Suppressor macrophage (primary cell): ENCODE data around the gene DPYSL4.

Experiments used
- DNase-seq, 4 experiments: peaks; one replicate each; pipeline ENCODE4 v3.0.0-alpha.2; 2020 to 2022
- total RNA-seq, 17 experiments: gene quantifications; one replicate each; lab custom pipeline; 2026; ENCODE audit warnings: mixed read lengths in 6 of 17, inconsistent platforms in 3 of 17; lab: John Stamatoyannopoulos, UW

The DPYSL4 gene
- total RNA-seq, result 0.04 to 2.1 (median 0.26) reads per million in 17 experiments

- DNase-seq, result peak in 2 of 4 experiments; percentile 47 to 63
These were observed at the start of gene DPYSL4 for GRCh38 chr10:132186488-132187429. TSS of gene DPYSL4 (plus strand) at chr10:132186948. CDS start at chr10:132187064, 116 bp downstream.

- no peak for DNase-seq
These were observed 49.4 kb upstream of the DPYSL4 start for GRCh38 chr10:132137111-132138072.

DNA sequence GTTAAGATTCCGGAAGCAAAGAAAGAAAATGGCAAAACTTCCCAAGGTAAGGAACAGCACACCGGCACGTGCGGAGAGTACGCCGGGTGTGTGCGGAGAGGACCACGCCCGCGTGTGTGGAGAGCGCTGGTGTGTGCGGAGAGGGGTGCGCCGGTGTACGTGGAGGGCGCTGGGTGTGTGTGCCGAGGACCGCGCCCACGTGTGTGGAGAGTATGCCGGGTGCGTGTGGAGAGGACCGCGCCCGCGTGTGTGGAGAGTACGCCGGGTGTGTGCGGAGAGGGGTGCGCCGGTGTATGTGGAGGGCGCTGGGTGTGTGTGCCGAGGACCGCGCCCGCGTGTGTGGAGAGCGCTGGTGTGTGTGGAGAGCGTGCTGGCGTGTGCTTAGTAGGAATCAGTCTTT lies 48.6 kb upstream of the DPYSL4 start:
- no peak for DNase-seq

GRCh38 chr10:132138596-132138995 lies 48.2 kb upstream of the DPYSL4 start:
- no peak for DNase-seq

DNA sequence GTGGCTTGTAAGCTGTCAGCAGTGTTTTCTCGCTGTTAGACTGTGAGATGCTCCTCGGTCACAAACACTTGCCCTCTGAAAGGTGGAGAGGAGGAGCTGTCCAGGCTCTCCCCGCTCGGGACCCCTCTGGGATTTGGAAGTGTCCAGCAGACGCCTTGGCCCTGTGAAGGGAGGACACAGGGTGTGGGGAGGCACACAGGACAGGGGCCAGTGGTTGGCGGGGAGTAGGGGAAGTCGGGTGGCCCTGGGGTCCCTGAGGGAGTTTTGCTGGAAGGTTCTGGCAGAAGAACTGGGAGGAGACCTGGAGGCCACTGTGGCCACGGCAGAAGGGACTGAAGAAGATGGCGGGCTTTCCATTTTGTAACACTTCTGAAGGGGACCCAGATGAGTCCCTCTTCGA lies 47.2 kb upstream of the DPYSL4 start:
- no peak for DNase-seq

DNA sequence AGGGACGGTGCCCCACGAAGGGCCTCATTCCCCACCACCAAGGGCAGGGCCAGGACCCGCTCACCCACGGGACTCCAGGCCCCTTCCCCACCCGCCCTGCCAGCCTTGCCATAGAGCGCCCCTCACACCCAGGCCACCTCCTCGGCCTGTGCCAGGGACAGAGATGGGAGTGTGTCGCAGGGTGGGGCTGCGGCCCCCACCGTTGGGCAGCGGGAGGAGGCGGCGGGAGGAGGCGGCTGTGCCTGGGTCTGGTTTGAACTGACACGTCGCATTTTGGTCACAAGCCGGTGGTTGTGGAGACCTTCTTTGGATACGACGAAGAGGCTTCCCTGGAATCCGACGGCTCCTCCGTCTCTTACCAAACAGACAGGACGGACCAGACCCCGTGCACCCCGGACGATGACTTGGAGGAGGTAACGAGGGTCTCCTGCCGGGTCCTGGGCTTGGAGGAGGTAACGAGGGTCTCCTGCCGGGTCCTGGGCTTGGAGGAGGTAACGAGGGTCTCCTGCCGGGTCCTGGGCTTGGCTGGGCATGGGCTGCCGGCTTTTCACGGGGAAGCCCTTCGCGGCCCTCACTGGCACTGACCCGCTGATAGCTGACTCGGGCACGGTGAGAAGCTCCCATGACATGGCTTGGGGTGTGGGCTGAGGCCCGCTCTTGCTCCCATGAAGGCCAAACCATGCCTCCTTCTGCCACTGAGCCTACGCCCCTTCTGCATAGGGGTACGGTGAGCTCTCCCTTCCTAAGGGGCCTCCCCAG lies 46.4 kb upstream of the DPYSL4 start:
- no peak for DNase-seq

DNA sequence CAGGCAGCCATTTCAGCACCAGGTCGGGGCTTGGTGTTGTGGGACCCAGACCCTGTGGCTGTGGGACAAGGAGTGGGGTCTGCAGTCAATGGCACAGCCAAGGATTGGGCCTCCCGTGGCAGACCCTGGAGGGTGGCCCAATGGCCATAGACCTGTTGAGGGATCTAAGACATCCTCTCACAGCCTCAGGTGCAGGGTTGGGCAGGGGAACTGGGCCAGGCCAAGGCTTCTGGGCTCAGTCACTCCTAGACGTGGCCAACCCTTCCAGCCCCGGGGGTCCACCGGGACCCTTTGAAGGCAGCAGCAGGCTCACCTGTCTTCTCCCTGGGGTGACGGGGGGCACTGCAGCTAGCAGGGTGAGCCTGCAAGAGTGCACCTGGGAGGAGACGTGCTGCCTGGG lies 45.7 kb upstream of the DPYSL4 start:
- DNase-seq, result no peak

- DNase-seq, result no peak
These were observed 45.0 kb upstream of the DPYSL4 start for GRCh38 chr10:132141526-132142395.

- peak; percentile 23 to 55 (median 33) for DNase-seq
These were observed 44.2 kb upstream of the DPYSL4 start for GRCh38 chr10:132142396-132143161.

- no peak for DNase-seq
These were observed 43.6 kb upstream of the DPYSL4 start for GRCh38 chr10:132143162-132143561.

GRCh38 chr10:132144086-132144485 lies 42.7 kb upstream of the DPYSL4 start:
- no peak for DNase-seq

DNA sequence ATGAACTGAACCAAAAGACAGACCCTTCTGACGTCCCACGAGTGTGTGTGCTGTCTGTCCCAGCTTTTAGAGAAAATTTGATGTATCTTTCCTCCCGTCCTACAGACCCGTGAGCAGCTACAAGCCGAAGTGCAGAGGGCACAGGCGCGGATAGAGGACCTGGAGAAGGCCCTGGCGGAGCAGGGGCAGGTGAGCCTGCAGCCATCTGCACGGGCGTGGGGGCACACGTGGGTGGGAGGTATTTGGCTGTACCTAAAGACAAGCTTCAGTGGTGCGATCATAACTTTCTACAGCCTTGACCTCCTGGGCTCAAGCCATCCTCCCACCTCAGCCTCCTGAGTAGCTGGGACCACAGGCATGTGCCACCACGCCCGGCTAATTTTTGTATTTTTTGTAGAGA lies 41.7 kb upstream of the DPYSL4 start:
- DNase-seq, result no peak

DNA sequence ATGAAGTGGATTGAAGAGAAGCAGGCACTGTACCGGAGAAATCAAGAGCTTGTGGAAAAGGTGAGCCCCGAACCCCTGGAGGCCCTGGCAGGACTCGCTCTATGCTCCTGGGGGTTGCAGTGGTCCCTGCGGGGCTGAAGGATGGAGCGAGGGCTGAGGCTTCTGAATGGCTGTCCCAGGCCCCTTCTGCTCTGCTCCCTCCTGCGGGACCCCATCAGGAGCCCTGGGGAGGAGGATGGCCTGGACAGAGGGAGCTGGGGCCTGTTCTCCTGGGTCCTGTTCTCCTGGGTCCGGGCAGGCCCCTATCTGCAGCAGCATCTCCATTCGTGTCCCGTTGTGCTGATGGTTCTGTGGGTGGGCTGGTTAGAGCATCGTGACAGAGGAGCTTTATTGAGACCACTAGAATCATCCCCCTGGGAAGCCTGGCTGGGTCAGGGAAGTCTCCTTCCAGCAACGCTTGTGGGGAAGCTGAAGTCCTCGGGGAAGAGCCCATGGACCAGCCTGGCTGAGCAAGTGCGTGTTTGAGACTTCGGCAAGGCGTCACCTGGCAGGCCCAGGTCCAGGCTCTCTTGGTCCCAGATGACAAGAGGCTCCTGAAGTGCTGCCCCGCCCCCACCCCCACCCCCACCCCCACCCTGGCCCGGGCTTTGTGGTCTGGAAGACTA lies 41.1 kb upstream of the DPYSL4 start:
- no peak for DNase-seq

DNA sequence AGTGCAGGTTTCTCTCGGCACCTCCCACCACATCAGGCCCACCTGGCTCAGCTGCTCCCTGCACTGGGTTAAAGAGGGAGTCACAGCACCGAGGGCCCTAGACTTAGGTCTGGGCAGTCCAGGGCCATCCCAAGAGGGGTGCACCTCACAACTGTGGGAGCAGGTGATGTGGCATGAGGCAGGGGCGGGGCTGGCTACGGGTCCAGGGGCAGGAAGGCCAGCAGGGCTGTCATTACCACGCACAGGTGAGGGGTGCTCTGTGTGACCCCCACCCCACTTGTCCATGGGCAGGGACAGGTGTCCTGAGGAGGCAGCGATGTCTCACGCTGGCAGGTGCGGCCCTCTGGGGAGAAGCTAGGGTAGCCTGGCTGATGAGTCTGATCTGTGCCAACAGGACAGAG lies 40.5 kb upstream of the DPYSL4 start:
- DNase-seq, result no peak

GRCh38 chr10:132146941-132147915 lies 39.5 kb upstream of the DPYSL4 start:
- no peak for DNase-seq

DNA sequence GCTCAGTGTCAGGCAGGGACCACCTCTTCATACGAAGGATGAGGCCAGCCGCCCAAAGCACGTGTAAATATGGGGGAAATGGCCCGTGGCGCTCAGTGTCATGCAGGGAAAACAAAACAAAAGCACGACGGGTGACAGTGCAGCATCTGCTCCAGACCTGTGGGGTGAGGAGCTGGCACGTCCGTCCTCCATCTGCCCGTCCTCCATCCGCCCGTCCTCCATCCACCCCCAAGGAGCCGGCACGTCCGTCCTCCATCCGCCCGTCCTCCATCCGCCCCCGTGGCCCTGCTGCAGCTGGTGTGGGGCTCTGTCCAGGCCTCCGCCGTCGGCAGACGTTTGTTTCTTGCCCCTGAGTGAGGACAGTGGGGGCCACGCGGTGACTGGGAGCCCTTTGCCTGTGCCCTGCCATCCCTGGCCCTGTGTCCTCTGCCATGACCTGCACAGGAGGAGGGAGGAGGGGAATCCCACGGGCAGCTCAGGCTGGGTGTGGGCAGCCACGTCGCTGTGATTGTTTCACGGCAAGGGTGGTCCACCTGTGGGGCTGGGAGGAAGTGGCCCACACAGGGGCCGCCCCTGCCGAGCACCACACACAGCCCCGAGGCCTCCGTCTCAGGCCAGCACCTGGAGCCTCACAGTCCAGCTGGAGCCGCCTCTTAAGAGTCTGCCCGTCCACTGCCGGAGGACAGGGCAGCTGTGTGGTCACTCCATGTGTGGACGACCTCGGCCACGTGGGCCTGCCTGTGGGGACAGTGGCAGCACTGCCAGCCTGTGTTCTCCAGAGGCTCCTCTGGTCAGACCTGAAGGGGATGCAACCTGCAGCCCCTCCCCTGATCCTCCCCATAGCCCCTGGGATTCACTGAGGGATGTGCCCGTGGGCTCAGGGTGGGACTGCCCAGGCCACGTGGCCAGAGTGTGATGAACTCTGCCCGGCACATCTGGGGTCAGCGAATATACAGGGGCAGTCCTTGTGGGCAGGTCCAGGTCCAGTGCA lies 38.2 kb upstream of the DPYSL4 start:
- no peak for DNase-seq

- no peak for DNase-seq
These were observed 37.5 kb upstream of the DPYSL4 start for GRCh38 chr10:132149271-132149670.
